ENCODE data around the gene AHCYL2. TPM values are rescaled to one million over a fixed set of nuclear protein-coding genes. Genes with fewer than 3 reads are reported as not detected.

AHCYL2 gene
- total and polyA plus RNA-seq, 2 donors (not counting 3 experiments of a cell fraction or from before 2014, with no cell fraction given), result 10.8 to 13.5 TPM

- intact Hi-C loops (cut with micrococcal nuclease), result no loop called here
- Histone ChIP-seq H4K20me1 (replicated peaks; ENCODE audit: control insufficient read depth, extremely low read depth, insufficient read depth, low read length) (no peaks in the 10 kb centered on the region), H3K79me2 (ENCODE audit: control insufficient read depth, insufficient read depth, low read length) (no peaks in the 10 kb centered on the region), H3K36me3 (ENCODE audit: control insufficient read depth in 2 of 2, extremely low read depth in 1 of 2, insufficient read depth in 2 of 2, low read length in 2 of 2) (no peaks in the 10 kb centered on the region), H3K27me3 (ENCODE audit: control insufficient read depth in 2 of 2, insufficient read depth in 2 of 2, low read length in 2 of 2) (no peaks in the 10 kb centered on the region), H3K4me2 (ENCODE audit: insufficient read depth, low read length) (no peak overlapping the region), H2AFZ (ENCODE audit: low read depth, low read length) (no peak overlapping the region), H3K9me1 (replicated peaks; ENCODE audit: control insufficient read depth, extremely low read depth, insufficient read depth, low read length) (no peaks in the 10 kb centered on the region), H3K27ac (ENCODE audit: insufficient read depth, low read depth, low read length) (no peak overlapping the region), H3K4me1 (ENCODE audit: control insufficient read depth, extremely low read depth, insufficient read depth, low read length) (no peaks in the 10 kb centered on the region), H3K4me3 (replicated peaks in 1 of 3; ENCODE audit: insufficient read depth in 1 of 3, low read depth in 1 of 3, low read length in 3 of 3) (no peak overlapping the region), H3K9me3 (replicated peaks; ENCODE audit: control insufficient read depth, insufficient read depth, low read length) (no peaks in the 10 kb centered on the region), H3K9ac (replicated peaks; ENCODE audit: extremely low read depth, insufficient read depth, low read length) (no peak overlapping the region)
- dilution Hi-C loops (cut with MboI; ENCODE audit: extremely low pct_ligation_motif_present, low sequenced_read_pairs), result no loop called here
- POLR2A ChIA-PET, result no interaction called here
- DNase-seq (ENCODE audit: low read depth, low spot score), result no peak
- no TSS peak for BruUV-seq (replicated peaks)
- CTCF ChIA-PET, result no interaction called here
- no peak for FAIRE-seq
- TF ChIP-seq CTCF (IDR thresholded peaks at IDR 0.05; ENCODE audit: extremely low read depth in 1 of 2, insufficient read depth in 1 of 2, low read depth in 1 of 2, low read length in 2 of 2) (no peak), EZH2 (IDR thresholded peaks at IDR 0.05; ENCODE audit: borderline replicate concordance, low read depth, low read length, severe bottlenecking) (no peak), POLR2A (IDR thresholded peaks at IDR 0.05; ENCODE audit: low read depth, low read length) (no peak), POLR2AphosphoS5 (IDR thresholded peaks at IDR 0.05; ENCODE audit: insufficient read depth, low read depth, low read length) (no peak), MAX (IDR thresholded peaks at IDR 0.05; ENCODE audit: insufficient read depth, insufficient read length) (no peak), JUN (IDR thresholded peaks at IDR 0.05; ENCODE audit: borderline replicate concordance, insufficient read depth, insufficient read length, low read depth) (no peak), MYC (IDR thresholded peaks at IDR 0.05; ENCODE audit: low read depth, low read length) (no peak), FOS (IDR thresholded peaks at IDR 0.05; ENCODE audit: borderline replicate concordance, insufficient read depth, low read length) (no peak), GATA2 (IDR thresholded peaks at IDR 0.05; ENCODE audit: insufficient read depth, insufficient read length, low read depth, low read length) (no peak)
Measured at GRCh38 chr7:129412501-129412900, 187.7 kb downstream of the AHCYL2 start.
